A673 (cell line): Measurements from ENCODE around the gene ULK4.

Source experiments
- EZH2 ChIP-seq: fragments of 200-600 bp; sonication (generic); IDR thresholded peaks from 2 replicates; pipeline ENCODE4 v1.6.1; 2017; ENCODE audit warnings: borderline replicate concordance, low read depth, mild to moderate bottlenecking, mixed read lengths, antibody characterized with exemption, low read length; ENCODE audit not compliant: poor library complexity, severe bottlenecking
- TF ChIP-seq, protein P1 (sequence below): fragments of 300-800, 200-600 bp; sonication (generic); conservative IDR thresholded peaks from 2 replicates; pipeline ENCODE4 v1.5.1; 2017; ENCODE audit warnings: low read depth, mild to moderate bottlenecking, antibody characterized with exemption, low read length, moderate library complexity, mixed read lengths

GRCh38 chr3:41650406-41650805, 311.5 kb downstream of the ULK4 start:
- TF ChIP-seq, protein P1, sequence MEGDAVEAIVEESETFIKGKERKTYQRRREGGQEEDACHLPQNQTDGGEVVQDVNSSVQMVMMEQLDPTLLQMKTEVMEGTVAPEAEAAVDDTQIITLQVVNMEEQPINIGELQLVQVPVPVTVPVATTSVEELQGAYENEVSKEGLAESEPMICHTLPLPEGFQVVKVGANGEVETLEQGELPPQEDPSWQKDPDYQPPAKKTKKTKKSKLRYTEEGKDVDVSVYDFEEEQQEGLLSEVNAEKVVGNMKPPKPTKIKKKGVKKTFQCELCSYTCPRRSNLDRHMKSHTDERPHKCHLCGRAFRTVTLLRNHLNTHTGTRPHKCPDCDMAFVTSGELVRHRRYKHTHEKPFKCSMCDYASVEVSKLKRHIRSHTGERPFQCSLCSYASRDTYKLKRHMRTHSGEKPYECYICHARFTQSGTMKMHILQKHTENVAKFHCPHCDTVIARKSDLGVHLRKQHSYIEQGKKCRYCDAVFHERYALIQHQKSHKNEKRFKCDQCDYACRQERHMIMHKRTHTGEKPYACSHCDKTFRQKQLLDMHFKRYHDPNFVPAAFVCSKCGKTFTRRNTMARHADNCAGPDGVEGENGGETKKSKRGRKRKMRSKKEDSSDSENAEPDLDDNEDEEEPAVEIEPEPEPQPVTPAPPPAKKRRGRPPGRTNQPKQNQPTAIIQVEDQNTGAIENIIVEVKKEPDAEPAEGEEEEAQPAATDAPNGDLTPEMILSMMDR = no peak
- no peak for TF ChIP-seq EZH2
